Non-pigmented ciliary epithelial cell (primary cell): ENCODE data around the gene ANP32A.

Experiments used
- DNase-seq: peaks from one replicate; pipeline ENCODE4 v3.0.0-alpha.2; 2010; ENCODE audit warnings: low read depth

ANP32A gene

GRCh38 chr15:68743256-68743655, 77.4 kb downstream of the ANP32A start:
- no peak for DNase-seq

- no peak for DNase-seq
Measured at GRCh38 chr15:68739390-68740080, 81.2 kb downstream of the ANP32A start.

DNA sequence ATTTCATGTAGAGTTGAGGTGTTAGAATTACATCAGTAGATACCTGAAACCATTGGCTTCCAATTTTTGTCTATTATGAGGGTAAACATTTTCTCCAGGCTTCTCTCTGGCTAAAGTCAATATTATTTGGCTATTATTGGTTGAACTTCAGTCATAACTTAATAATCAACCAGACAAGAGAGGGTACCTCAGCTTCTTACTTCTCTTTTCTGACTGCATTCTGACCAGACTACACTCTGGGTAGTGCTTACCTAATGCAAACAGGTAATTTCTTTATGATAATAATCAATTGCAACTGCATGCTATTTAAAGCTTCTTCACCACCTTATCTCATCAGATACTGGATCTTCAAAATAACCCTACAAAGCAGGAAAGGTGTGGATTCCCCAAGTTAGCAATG, 85.1 kb downstream of the ANP32A start:
- DNase-seq = no peak

GRCh38 chr15:68734881-68735280, 85.8 kb downstream of the ANP32A start:
- no peak for DNase-seq

DNA sequence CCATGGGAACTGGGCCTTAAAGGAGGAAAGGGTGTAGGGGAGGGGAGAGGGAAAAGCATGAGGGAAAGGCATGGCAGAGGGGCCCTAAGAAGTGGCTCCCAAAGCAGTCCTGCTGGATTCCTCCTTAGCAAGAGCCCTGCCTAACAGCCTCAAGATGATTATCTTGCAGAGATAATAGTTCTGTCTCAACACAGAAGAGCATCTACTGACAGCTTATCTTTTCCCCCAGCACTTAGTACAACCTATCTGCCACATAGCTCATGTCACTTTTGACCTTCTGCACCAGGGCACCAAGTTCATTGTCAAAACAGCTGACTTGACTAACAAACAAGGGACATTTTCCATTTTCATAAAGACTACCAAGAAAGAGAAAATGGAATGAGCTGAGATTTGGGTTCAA, 86.3 kb downstream of the ANP32A start:
- no peak for DNase-seq

GRCh38 chr15:68733666-68734065, 87.0 kb downstream of the ANP32A start:
- no peak for DNase-seq

- DNase-seq = no peak
Measured at GRCh38 chr15:68732451-68732850, 88.2 kb downstream of the ANP32A start.

- DNase-seq = no peak
Measured at GRCh38 chr15:68730976-68731897, 89.5 kb downstream of the ANP32A start.

DNA sequence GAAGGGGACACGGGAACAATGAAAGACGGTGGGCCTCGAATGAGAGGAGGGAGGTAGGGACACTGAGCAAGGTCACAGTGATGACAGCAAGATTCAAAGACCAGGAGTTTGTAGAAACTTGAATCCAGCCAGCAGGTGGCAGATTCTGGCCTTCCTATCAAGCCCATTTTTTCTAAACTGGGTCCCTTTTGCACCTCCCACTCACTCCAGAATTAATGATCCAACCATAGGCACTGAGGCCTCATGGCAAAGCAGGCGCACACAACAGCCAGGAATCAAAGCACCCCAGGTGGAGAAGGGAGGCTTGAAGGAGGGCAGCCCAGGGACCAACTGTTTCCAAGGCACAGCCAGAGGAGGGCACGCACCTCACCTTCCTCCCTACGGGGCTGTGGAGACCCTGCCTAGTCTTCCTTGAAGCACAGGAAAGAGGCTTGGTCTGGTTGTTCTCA, 90.2 kb downstream of the ANP32A start:
- no peak for DNase-seq

DNA sequence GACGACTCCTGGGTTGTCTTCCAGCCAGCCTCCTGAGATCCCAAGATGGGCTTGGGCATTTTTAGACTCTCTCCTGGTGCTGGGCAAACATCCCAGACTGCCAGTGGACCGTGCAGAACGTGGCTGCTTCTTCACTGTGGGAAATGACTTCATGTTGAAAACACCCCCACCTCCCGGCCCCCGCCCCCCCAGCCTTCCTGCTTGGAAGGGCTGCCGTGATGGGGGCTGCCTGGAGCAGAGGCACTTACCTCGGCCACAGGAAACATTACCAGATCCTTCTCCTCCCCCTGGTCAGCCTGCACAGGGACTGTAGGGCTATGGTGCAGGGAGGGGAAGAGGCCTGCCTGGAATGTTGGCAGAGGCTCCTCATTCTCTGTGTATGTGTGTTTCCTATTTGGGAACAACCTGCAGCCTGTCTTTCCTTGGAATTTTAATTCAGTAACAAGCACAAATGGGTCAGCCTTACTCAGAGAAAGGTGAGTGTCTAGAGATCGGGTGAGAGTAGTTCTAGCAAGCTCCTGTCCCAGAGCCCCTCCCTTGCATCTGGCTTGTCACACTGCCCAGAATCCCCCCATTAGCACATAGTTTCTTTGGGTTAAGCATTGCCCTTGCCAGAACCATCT, 90.8 kb downstream of the ANP32A start:
- no peak for DNase-seq
